HepG2 (cell line): ENCODE data around the gene KRTCAP2.

Source experiments
- ATM ChIP-seq: fragments of 450-650 bp; IDR thresholded peaks from 2 replicates; pipeline ENCODE4 v1.7.1; 2017; ENCODE audit warnings: mild to moderate bottlenecking, borderline replicate concordance
- CBX5 ChIP-seq: sonication (generic); formaldehyde crosslinking; IDR thresholded peaks from 2 replicates; pipeline ENCODE4 v1.4.0; 2020; ENCODE audit warnings: missing genetic modification reagents, borderline replicate concordance
- MED1 ChIP-seq: sonication (generic); formaldehyde crosslinking; IDR thresholded peaks from 2 replicates; pipeline ENCODE4 v1.4.0; 2020; ENCODE audit warnings: missing genetic modification reagents
- NCOR1 ChIP-seq: fragments of 200-600 bp; sonication (generic); IDR thresholded peaks from 2 replicates; pipeline ENCODE4 v1.7.0; 2017; ENCODE audit warnings: antibody characterized with exemption, low read length, borderline replicate concordance
- PAF1 ChIP-seq: IDR thresholded peaks from 2 replicates; pipeline ENCODE4 v1.6.1; 2016; ENCODE audit warnings: missing genetic modification reagents, missing compliant biosample characterization
- RAD21 ChIP-seq: fragments of 450-650 bp; formaldehyde crosslinking; IDR thresholded peaks from 2 replicates; pipeline ENCODE4 v1.5.0; 2020; ENCODE audit warnings: mild to moderate bottlenecking
- SCMH1 ChIP-seq: sonication (generic); formaldehyde crosslinking; IDR thresholded peaks from 2 replicates; pipeline ENCODE4 v1.9.0; 2021; ENCODE audit warnings: missing genetic modification reagents, mild to moderate bottlenecking, borderline replicate concordance
- TF ChIP-seq, protein P1 (sequence below): sonication (generic); formaldehyde crosslinking; IDR thresholded peaks from 2 replicates; pipeline ENCODE4 v1.5.0; 2020; ENCODE audit warnings: mild to moderate bottlenecking, missing genetic modification reagents, moderate library complexity
- TF ChIP-seq, protein P2 (sequence below): sonication (generic); formaldehyde crosslinking; IDR thresholded peaks from 2 replicates; pipeline ENCODE4 v1.4.0; 2020; ENCODE audit warnings: missing genetic modification reagents; ENCODE audit errors: not compliant biosample characterization
- TF ChIP-seq, protein P3 (sequence below): sonication (generic); formaldehyde crosslinking; IDR thresholded peaks from 2 replicates; pipeline ENCODE4 v1.5.1; 2020; ENCODE audit warnings: missing genetic modification reagents, mild to moderate bottlenecking, borderline replicate concordance

DNA sequence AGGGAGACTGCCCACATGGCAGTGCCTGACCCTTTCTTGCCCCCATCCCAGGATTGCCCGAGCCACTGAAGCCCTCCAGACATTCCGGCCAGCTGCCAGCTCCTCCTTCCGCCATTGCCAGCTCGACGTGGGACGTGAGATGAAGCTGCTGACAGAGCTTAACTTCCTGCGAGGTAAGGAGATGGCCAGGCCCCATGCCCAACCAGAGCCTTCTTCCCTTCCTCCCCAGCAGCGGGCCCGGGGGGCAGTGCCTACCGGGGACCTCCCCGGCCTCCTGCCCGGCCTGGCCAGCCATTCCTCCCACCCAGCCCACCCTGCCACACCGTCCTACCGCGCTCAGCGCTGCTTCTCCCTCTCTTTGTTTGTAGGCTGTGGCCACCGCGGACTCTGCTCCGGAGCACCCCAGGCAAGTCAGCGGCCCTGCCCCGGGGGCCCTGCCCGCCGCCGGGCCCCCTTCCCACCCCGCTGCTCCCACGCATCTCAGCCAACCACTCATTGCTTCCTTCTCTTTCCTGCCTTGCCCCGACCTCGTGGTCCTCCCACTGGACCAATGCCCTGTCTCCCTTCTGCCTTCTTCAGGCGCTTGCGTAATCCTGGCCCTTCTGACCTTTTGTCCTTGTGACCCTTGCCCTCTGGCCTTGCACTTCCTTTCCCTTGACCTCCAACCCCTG is 5.5 kb upstream of the KRTCAP2 start:
- TF ChIP-seq, protein P1, sequence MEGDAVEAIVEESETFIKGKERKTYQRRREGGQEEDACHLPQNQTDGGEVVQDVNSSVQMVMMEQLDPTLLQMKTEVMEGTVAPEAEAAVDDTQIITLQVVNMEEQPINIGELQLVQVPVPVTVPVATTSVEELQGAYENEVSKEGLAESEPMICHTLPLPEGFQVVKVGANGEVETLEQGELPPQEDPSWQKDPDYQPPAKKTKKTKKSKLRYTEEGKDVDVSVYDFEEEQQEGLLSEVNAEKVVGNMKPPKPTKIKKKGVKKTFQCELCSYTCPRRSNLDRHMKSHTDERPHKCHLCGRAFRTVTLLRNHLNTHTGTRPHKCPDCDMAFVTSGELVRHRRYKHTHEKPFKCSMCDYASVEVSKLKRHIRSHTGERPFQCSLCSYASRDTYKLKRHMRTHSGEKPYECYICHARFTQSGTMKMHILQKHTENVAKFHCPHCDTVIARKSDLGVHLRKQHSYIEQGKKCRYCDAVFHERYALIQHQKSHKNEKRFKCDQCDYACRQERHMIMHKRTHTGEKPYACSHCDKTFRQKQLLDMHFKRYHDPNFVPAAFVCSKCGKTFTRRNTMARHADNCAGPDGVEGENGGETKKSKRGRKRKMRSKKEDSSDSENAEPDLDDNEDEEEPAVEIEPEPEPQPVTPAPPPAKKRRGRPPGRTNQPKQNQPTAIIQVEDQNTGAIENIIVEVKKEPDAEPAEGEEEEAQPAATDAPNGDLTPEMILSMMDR = 0 out of 2 replicates have a peak, but pooled peaks have one; percentile 14
- TF ChIP-seq CBX5 (CRISPR knock-in tag) = no peak
- peak; percentile 53; the same call in 1 of the 2 replicates for TF ChIP-seq NCOR1
- TF ChIP-seq ATM = no peak
- TF ChIP-seq, protein P2, sequence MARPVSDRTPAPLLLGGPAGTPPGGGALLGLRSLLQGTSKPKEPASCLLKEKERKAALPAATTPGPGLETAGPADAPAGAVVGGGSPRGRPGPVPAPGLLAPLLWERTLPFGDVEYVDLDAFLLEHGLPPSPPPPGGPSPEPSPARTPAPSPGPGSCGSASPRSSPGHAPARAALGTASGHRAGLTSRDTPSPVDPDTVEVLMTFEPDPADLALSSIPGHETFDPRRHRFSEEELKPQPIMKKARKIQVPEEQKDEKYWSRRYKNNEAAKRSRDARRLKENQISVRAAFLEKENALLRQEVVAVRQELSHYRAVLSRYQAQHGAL (CRISPR knock-in tag) = no peak
- no peak for TF ChIP-seq SCMH1 (CRISPR knock-in tag)
- TF ChIP-seq, protein P3, sequence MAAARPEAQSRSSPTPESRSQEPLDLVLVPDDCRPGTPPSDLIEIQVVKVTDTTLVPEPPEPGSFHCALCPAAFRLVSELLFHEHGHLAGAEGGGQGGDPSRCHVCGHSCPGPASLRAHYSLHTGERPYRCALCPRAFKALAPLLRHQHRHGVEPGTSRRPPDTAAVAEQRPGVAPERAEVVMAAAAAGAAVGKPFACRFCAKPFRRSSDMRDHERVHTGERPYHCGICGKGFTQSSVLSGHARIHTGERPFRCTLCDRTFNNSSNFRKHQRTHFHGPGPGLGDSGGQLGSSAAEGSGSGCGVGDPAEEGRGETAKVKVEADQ = no peak
- TF ChIP-seq RAD21 = no peak
- TF ChIP-seq PAF1 = no peak
- 0 out of 2 replicates have a peak, but pooled peaks have one; percentile 42 for TF ChIP-seq MED1 (CRISPR knock-in tag)
